Lung (tissue), 12 donors: ENCODE data around the gene ADAM12. TPM values are rescaled to one million over a fixed set of nuclear protein-coding genes. Genes with fewer than 3 reads are reported as not detected.

Experiments used
- ATAC-seq: fragments of 200-7000 bp; cut with Tn5 transposase; one replicate; pipeline ENCODE4 v1.9.1; 2020; ENCODE audit warnings: moderate number of reproducible peaks; ENCODE audit not compliant: insufficient read depth, low FRiP score
- DNase-seq, 3 donors: peaks; one replicate each; pipeline ENCODE4 v3.0.0-alpha.2; 2013 to 2017
- H3K27ac ChIP-seq, 2 donors: one replicate each; pipeline ENCODE4 v1.5.1; 2013; ENCODE audit warnings: mild to moderate bottlenecking in 2 of 2, moderate library complexity in 2 of 2, control low read depth in 1 of 2, inconsistent platforms in 1 of 2, low read depth in 1 of 2, low read length in 1 of 2
- H3K27me3 ChIP-seq, 3 donors: one replicate each; pipeline ENCODE4 v1.5.1; 2013; ENCODE audit warnings: low read length in 2 of 3; ENCODE audit not compliant: control insufficient read depth in 3 of 3, insufficient read depth in 3 of 3
- H3K36me3 ChIP-seq, 4 donors: one replicate each; pipeline ENCODE4 v1.5.1; 2013; ENCODE audit warnings: low read length in 4 of 4, mild to moderate bottlenecking in 1 of 4, moderate library complexity in 1 of 4; ENCODE audit not compliant: control insufficient read depth in 4 of 4, insufficient read depth in 4 of 4
- H3K4me1 ChIP-seq, 5 donors: one replicate each; pipeline ENCODE4 v1.5.1; 2013; ENCODE audit warnings: low read length in 5 of 5, mild to moderate bottlenecking in 2 of 5, moderate library complexity in 1 of 5; ENCODE audit not compliant: control insufficient read depth in 5 of 5, insufficient read depth in 5 of 5
- H3K4me3 ChIP-seq: one replicate; pipeline ENCODE4 v1.5.1; 2013; ENCODE audit warnings: mild to moderate bottlenecking, control low read depth, moderate library complexity
- H3K9ac ChIP-seq, 2 donors: one replicate each; pipeline ENCODE4 v1.5.1; 2013; ENCODE audit warnings: low read length in 2 of 2, control low read depth in 1 of 2; ENCODE audit not compliant: insufficient read depth in 1 of 2
- H3K9me3 ChIP-seq, 4 donors: one replicate each; pipeline ENCODE4 v1.5.1; 2013; ENCODE audit warnings: low read length in 3 of 4, mild to moderate bottlenecking in 1 of 4, moderate library complexity in 1 of 4; ENCODE audit not compliant: control insufficient read depth in 4 of 4, insufficient read depth in 3 of 4
- CTCF ChIP-seq: IDR thresholded peaks from 2 replicates; pipeline ENCODE4 v1.5.1; 2012; ENCODE audit warnings: mild to moderate bottlenecking; ENCODE audit errors: control extremely low read depth, extremely low read depth
- WGBS, 2 donors: extraction: QIAGEN DNeasy Blood & Tissue Kit; methylation state at CpG; one replicate each; pipeline ENCODE4 v1.1.7; 2013; 5-methylcytosine and 5-hydroxymethylcytosine counted together
- polyA plus RNA-seq, 2 donors: library from polyadenylated mRNA; stranded (reverse); fragments of 200-250 nt; gene quantifications; one replicate each; pipeline ENCODE4 v1.2.1, GENCODE V29; 2013
- total RNA-seq, 2 donors: library from RNA; depleted of rRNA in 1 of 2; stranded (reverse); fragments of >200 nt in 1 of 2; gene quantifications; one replicate each; pipeline ENCODE4 v1.2.1, GENCODE V29; 2014 to 2021
- donor health status: control.
- donor health status: control.
- donor health status: Bipolar disorder and iron deficiency.
- donor health status: healthy.
- donor health status: DM: yes; HTN: yes; CAD: no.

Gene ADAM12
- total and polyA plus RNA-seq, 4 donors = 0.16 to 5.8 (median 0.85) TPM

- no peak overlapping the region for H3K4me3 ChIP-seq
- H3K9me3 ChIP-seq = no peaks in the 10 kb centered on the region
- H3K36me3 ChIP-seq = no peaks in the 10 kb centered on the region
- peaks cover 0 to 26% (median 8%) of the 10 kb centered on the region in 5 donors for H3K4me1 ChIP-seq
- H3K27me3 ChIP-seq = no peaks in the 10 kb centered on the region
- H3K9ac ChIP-seq = no peak overlapping the region
- no peak overlapping the region for H3K27ac ChIP-seq
- whole genome bisulfite sequencing, 2 donors = 62 to 63% methylated on average over 6 of the region's 6 CpGs
- TF ChIP-seq CTCF = no peak
- DNase-seq (no peak), ATAC-seq (no peak)
Measured at GRCh38 chr10:126214021-126214420, 174.3 kb downstream of the ADAM12 start.

- no peak overlapping the region for H3K27ac ChIP-seq
- H3K9ac ChIP-seq = no peak overlapping the region
- no peaks in the 10 kb centered on the region for H3K36me3 ChIP-seq
- no peaks in the 10 kb centered on the region for H3K9me3 ChIP-seq
- TF ChIP-seq CTCF = no peak
- DNase-seq (no peak), ATAC-seq (no peak)
- H3K4me1 ChIP-seq = peaks cover 0 to 39% (median 8%) of the 10 kb centered on the region in 5 donors
- H3K27me3 ChIP-seq = no peaks in the 10 kb centered on the region
- 86 to 88% methylated on average over 2 of the region's 2 CpGs for WGBS, 2 donors
- H3K4me3 ChIP-seq = no peak overlapping the region
Measured at GRCh38 chr10:126212738-126213137, 175.5 kb downstream of the ADAM12 start.

GRCh38 chr10:126210051-126210651 lies 178.1 kb downstream of the ADAM12 start:
- DNase-seq (no peak), ATAC-seq (no peak)
- Histone ChIP-seq H3K9me3 (no peaks in the 10 kb centered on the region), H3K36me3 (no peaks in the 10 kb centered on the region), H3K4me3 (no peak overlapping the region), H3K27ac (no peak overlapping the region), H3K27me3 (no peaks in the 10 kb centered on the region), H3K4me1 (peaks cover 0 to 30% (median 0%) of the 10 kb centered on the region in 5 donors), H3K9ac (no peak overlapping the region)
- TF ChIP-seq CTCF = no peak
- 87% methylated on average over 10 of the region's 10 CpGs for WGBS, 2 donors

- H3K4me3 ChIP-seq = no peak overlapping the region
- no peak overlapping the region for H3K27ac ChIP-seq
- no peak overlapping the region for H3K9ac ChIP-seq
- ATAC-seq = no peak
- no peak for TF ChIP-seq CTCF
- DNase-seq = peak in 1 of 3 donors; percentile 32
- no peaks in the 10 kb centered on the region for H3K9me3 ChIP-seq
- no peaks in the 10 kb centered on the region for H3K27me3 ChIP-seq
- no peaks in the 10 kb centered on the region for H3K36me3 ChIP-seq
- peaks cover 0 to 29% (median 0%) of the 10 kb centered on the region in 5 donors for H3K4me1 ChIP-seq
- 66 to 70% methylated on average over 4 of the region's 4 CpGs for WGBS, 2 donors
Measured at GRCh38 chr10:126209451-126209850, 178.8 kb downstream of the ADAM12 start.
